ENCODE results near the gene MACROD2. TPM values are rescaled to one million over a fixed set of nuclear protein-coding genes. Genes with fewer than 3 reads are reported as not detected.

MACROD2 gene
- total RNA-seq, 1 experiment from 2014 or later: 1.6 TPM

DNA sequence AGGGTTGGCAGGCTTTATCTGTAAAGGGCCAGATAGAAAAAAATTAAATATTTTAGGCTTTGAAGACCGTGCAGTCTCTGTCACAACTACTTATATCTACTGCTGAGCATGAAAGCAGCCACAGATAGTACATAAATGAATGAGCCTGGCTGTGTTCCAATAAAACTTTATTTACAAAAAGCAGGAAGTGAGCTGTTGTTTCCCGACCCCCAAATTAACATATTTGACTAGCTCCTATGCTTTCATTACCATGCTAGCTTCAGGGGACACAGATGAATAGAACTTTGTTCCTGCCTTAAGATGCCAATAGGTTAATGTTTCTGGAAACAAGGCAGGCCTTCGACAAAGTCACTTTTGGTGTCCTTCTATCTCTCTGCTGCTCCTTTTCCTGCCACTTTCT is 1400.1 kb downstream of the MACROD2 start:
- Histone ChIP-seq H3K27ac (ENCODE audit: insufficient read length, low read depth, low read length) (no peak overlapping the region), H2BK20ac (ENCODE audit: low read depth, low read length, poor library complexity, severe bottlenecking) (no peak overlapping the region), H3K56ac (ENCODE audit: insufficient read length, low read depth, low read length) (no peak overlapping the region), H3K4ac (ENCODE audit: low read depth, low read length) (no peak overlapping the region), H3K18ac (ENCODE audit: insufficient read length, low read depth, low read length) (no peak overlapping the region), H3K79me1 (ENCODE audit: insufficient read depth, low read depth, low read length, poor library complexity, severe bottlenecking) (no peaks in the 10 kb centered on the region), H2AK5ac (ENCODE audit: insufficient read length, low read length) (no peak overlapping the region), H2AFZ (ENCODE audit: low read length) (no peak overlapping the region), H2BK12ac (ENCODE audit: insufficient read length, low read depth, low read length) (no peak overlapping the region), H2BK5ac (ENCODE audit: insufficient read length, low read length) (no peak overlapping the region), H3K79me2 (ENCODE audit: insufficient read depth, low read length) (no peaks in the 10 kb centered on the region), H3K9ac (ENCODE audit: extremely low read depth, insufficient read length, low read length) (no peak overlapping the region), H3T11ph (ENCODE audit: low read length) (no peak overlapping the region), H3K27me3 (ENCODE audit: insufficient read depth, low read length) (no peaks in the 10 kb centered on the region), H4K91ac (ENCODE audit: insufficient read length, low read depth, low read length) (no peak overlapping the region), H3K4me2 (ENCODE audit: insufficient read depth, insufficient read length, low read length) (no peak overlapping the region), H4K20me1 (ENCODE audit: control insufficient read depth, insufficient read depth, insufficient read length) (no peaks in the 10 kb centered on the region), H2BK120ac (ENCODE audit: low read depth, low read length, poor library complexity, severe bottlenecking) (no peak overlapping the region), H3K23ac (ENCODE audit: insufficient read length, low read depth, low read length) (no peak overlapping the region), H3K23me2 (ENCODE audit: insufficient read length, low read depth, low read length, poor library complexity, severe bottlenecking) (no peaks in the 10 kb centered on the region), H2BK15ac (ENCODE audit: low read depth, low read length) (no peak overlapping the region), H4K5ac (ENCODE audit: insufficient read length, low read depth, low read length) (no peak overlapping the region), H3K14ac (ENCODE audit: insufficient read depth, low read length) (no peak overlapping the region), H4K8ac (replicated peaks; ENCODE audit: insufficient read length, low read depth, low read length) (no peak overlapping the region), H3K4me1 (ENCODE audit: insufficient read depth, low read length) (peaks cover 2% of the 10 kb centered on the region; the same call in 1 of the 2 replicates), H3K9me3 (ENCODE audit: control insufficient read depth, low read depth, low read length) (no peaks in the 10 kb centered on the region)
- Mint-ChIP-seq H3K27ac (no peak overlapping the region), H3K27me3 (ENCODE audit: low read depth) (no peaks in the 10 kb centered on the region), H3K4me3 (no peak overlapping the region), H3K4me1 (peaks cover 3 to 4% of the 10 kb centered on the region in 2 experiments; a peak in 2 of 4 replicates), H3K9me3 (no peaks in the 10 kb centered on the region; a peak in 1 of 5 replicates), H3K36me3 (ENCODE audit: insufficient read depth in 1 of 3, low read depth in 3 of 3) (no peaks in the 10 kb centered on the region)
- TF ChIP-seq, protein P1, sequence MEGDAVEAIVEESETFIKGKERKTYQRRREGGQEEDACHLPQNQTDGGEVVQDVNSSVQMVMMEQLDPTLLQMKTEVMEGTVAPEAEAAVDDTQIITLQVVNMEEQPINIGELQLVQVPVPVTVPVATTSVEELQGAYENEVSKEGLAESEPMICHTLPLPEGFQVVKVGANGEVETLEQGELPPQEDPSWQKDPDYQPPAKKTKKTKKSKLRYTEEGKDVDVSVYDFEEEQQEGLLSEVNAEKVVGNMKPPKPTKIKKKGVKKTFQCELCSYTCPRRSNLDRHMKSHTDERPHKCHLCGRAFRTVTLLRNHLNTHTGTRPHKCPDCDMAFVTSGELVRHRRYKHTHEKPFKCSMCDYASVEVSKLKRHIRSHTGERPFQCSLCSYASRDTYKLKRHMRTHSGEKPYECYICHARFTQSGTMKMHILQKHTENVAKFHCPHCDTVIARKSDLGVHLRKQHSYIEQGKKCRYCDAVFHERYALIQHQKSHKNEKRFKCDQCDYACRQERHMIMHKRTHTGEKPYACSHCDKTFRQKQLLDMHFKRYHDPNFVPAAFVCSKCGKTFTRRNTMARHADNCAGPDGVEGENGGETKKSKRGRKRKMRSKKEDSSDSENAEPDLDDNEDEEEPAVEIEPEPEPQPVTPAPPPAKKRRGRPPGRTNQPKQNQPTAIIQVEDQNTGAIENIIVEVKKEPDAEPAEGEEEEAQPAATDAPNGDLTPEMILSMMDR (conservative IDR thresholded peaks at IDR 0.05): no peak
- no peak for DNase-seq
- no CpG with 5 or more reads among the region's 3 CpGs for WGBS (ENCODE audit: extremely low coverage, insufficient read length, low lambda C conversion rate)

Data from H9 (cell line).